T-cell (primary cell): ENCODE data around the gene ATG9B. TPM values are rescaled to one million over a fixed set of nuclear protein-coding genes. Genes with fewer than 3 reads are reported as not detected.
"Not testable (repeated sequence)": the region's sequence is repeated elsewhere in the genome, so short reads cannot be mapped to it uniquely, and the experiment has no call there.

Experiments
- ATAC-seq, 4 experiments: fragments of 200-7000 bp in 3 of 4; fragments of 150-1000 bp in 1 of 4; cut with Tn5 transposase; replicated peaks in 1 of 4; 1 replicate in 3 of 4; 2 replicates in 1 of 4; pipeline ENCODE4 v1.10.0; 2021; ENCODE audit warnings: moderate library complexity in 3 of 4, mild to moderate bottlenecking in 2 of 4, moderate number of reproducible peaks in 1 of 4
- CTCF ChIA-PET, 2 donors: fragments of 300-600 bp; sonication (Branson Sonifier 250); formaldehyde crosslinking; loops; one replicate each; lab custom pipeline; 2022; ENCODE audit warnings: antibody characterized with exemption in 2 of 2; lab: Charles Lee
- POLR2A ChIA-PET, 2 donors: fragments of 300-600 bp; sonication (Branson Sonifier 250); formaldehyde crosslinking; loops; one replicate each; lab custom pipeline; 2022; ENCODE audit warnings: antibody characterized with exemption in 2 of 2; lab: Charles Lee
- DNase-seq, 35 experiments: peaks; one replicate each; pipeline versions ENCODE4 v3.0.0 to v3.0.0-alpha.2; 2013 to 2023
- H3K27ac ChIP-seq: one replicate; pipeline ENCODE4 v1.5.1; 2013; ENCODE audit warnings: low read length
- H3K27me3 ChIP-seq, 2 experiments: replicated peaks in 1 of 2; 1 replicate in 1 of 2; 2 replicates in 1 of 2; pipeline versions ENCODE4 v1.6.1 to v1.7.0; 2013; ENCODE audit warnings: low read length in 1 of 2, mixed read lengths in 1 of 2; ENCODE audit not compliant: control insufficient read depth in 2 of 2, insufficient read depth in 2 of 2; ENCODE audit errors: extremely low read depth in 1 of 2
- H3K36me3 ChIP-seq, 2 donors: 1 replicate in 1 of 2; 2 replicates in 1 of 2; pipeline versions ENCODE4 v1.6.1 to v1.7.0; 2013; ENCODE audit warnings: low read length in 1 of 2; ENCODE audit not compliant: control insufficient read depth in 2 of 2, insufficient read depth in 1 of 2; ENCODE audit errors: extremely low read depth in 1 of 2
- H3K4me1 ChIP-seq, 2 experiments: 1 replicate in 1 of 2; 2 replicates in 1 of 2; pipeline versions ENCODE4 v1.6.1 to v1.7.0; 2013; ENCODE audit warnings: low read length in 2 of 2, mixed read lengths in 1 of 2; ENCODE audit not compliant: insufficient read depth in 2 of 2, control insufficient read depth in 1 of 2; ENCODE audit errors: extremely low read depth in 1 of 2
- H3K4me3 ChIP-seq, 2 donors: 1 replicate in 1 of 2; 2 replicates in 1 of 2; pipeline versions ENCODE4 v1.5.1 to v1.7.0; 2013; ENCODE audit warnings: mild to moderate bottlenecking in 2 of 2, low read length in 1 of 2, moderate library complexity in 1 of 2; ENCODE audit not compliant: control insufficient read depth in 1 of 2; ENCODE audit errors: extremely low read depth in 1 of 2
- H3K9me3 ChIP-seq: 2 replicates; pipeline ENCODE4 v1.7.0; 2013
- H3K27ac Mint-ChIP-seq, 2 donors: one replicate each; pipeline ENCODE4 v1.8.0; 2020 to 2021; ENCODE audit warnings: mild to moderate bottlenecking in 2 of 2, mixed read lengths in 2 of 2
- H3K27me3 Mint-ChIP-seq, 2 donors: one replicate each; pipeline ENCODE4 v1.8.0; 2021 to 2022; ENCODE audit warnings: mixed read lengths in 2 of 2
- H3K36me3 Mint-ChIP-seq: one replicate; pipeline ENCODE4 v1.8.0; 2021; ENCODE audit warnings: mixed read lengths
- H3K4me1 Mint-ChIP-seq, 3 donors: one replicate each; pipeline ENCODE4 v1.8.0; 2020 to 2022; ENCODE audit warnings: mixed read lengths in 3 of 3, mild to moderate bottlenecking in 1 of 3
- H3K4me3 Mint-ChIP-seq, 3 donors: one replicate each; pipeline ENCODE4 v1.8.0; 2020 to 2022; ENCODE audit warnings: mild to moderate bottlenecking in 3 of 3, mixed read lengths in 3 of 3, moderate library complexity in 3 of 3
- H3K9me3 Mint-ChIP-seq, 3 donors: one replicate each; pipeline ENCODE4 v1.8.0; 2020 to 2022; ENCODE audit warnings: mixed read lengths in 3 of 3
- WGBS: methylation state at CpG from one replicate; pipeline ENCODE4 v1.1.5; 2013; ENCODE audit warnings: missing lambda C conversion rate; ENCODE audit not compliant: insufficient coverage; 5-methylcytosine and 5-hydroxymethylcytosine counted together
- total RNA-seq, 35 experiments: library from RNA in 6 of 35; stranded (reverse) in 6 of 35; fragments of 120-200 nt in 1 of 35; gene quantifications; one replicate each; pipeline versions ENCODE4 v1.2.1 to v1.2.4 and lab custom pipeline; 2013 to 2026

Gene ATG9B
- total RNA-seq, 5 donors from 2014 or later (not counting 1 experiment from before 2014, with no cell fraction given): 24.0 to 37.0 (median 31.8) TPM

DNA sequence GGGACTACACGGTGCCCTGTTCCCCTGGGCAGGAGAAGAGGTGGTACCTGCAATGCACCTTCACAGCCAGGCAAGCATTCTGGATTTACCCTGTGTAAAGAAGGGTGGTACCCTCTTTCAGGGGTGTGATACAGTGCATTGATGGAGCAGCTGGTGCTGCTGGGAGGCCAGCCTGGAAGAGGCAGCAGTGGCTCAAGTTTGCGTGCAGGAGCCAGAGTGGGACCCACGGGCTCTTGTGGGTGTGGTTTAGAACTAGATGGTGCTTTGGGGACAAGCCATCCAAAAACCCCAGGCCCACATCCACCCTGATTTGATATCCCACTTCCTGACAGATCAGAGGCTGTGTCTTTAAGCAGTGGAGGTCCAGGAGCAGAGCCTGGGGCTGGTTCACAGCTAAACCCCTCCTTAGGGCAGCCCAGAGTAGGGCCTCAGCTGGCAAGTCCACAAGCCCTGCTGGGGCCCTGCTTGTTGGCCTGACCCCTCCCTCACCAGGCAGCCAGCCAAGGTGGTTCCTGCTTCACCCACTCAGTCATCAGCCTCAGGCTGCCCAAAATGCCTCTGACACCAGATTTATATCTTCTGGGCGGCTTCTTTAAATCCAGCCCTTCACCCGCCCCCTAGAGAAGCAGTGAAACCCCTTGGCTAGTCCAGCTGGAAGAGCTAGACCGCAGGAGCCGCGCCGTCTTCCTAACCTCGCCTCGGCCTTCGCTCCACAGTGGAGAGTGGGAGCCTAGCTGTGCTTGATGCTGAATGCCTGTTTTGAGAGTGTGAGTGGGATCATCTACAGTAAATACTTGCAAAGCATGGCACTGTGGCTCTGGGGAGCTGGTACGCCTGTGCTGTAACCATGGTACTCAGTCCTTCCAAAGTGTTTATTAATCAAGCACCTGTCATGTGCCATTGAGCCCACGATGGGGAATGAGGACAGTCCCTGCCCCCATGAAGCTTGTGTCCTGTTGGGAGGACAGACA is 22.6 kb upstream of the ATG9B start:
- H3K4me1 Mint-ChIP-seq: peaks cover 0 to 4% (median 2%) of the 10 kb centered on the region in 3 donors
- H3K9me3 Mint-ChIP-seq: no peaks in the 10 kb centered on the region
- WGBS: 83% methylated on average over 7 of the region's 14 CpGs
- no peaks in the 10 kb centered on the region for H3K27me3 Mint-ChIP-seq
- H3K27me3 ChIP-seq: peaks cover 0 to 15% of the 10 kb centered on the region in 2 experiments
- H3K4me3 Mint-ChIP-seq: no peak overlapping the region
- H3K27ac Mint-ChIP-seq: no peak overlapping the region
- peaks cover 0 to 14% of the 10 kb centered on the region in 2 experiments for H3K4me1 ChIP-seq
- peaks cover 2 to 15% of the 10 kb centered on the region in 2 donors for H3K36me3 ChIP-seq
- peaks cover 7% of the 10 kb centered on the region for H3K36me3 Mint-ChIP-seq
- ATAC-seq: no peak
- POLR2A ChIA-PET: interaction anchor here in 1 of 2 donors (0.6 kb wide), 1 partner anchor 48 kb away, joined by 3 read pairs; no protein-coding TSS in a partner anchor
- no peak overlapping the region for H3K4me3 ChIP-seq
- no peak for DNase-seq
- no peaks in the 10 kb centered on the region for H3K9me3 ChIP-seq
- CTCF ChIA-PET: no interaction called here
- H3K27ac ChIP-seq: no peak overlapping the region

DNA sequence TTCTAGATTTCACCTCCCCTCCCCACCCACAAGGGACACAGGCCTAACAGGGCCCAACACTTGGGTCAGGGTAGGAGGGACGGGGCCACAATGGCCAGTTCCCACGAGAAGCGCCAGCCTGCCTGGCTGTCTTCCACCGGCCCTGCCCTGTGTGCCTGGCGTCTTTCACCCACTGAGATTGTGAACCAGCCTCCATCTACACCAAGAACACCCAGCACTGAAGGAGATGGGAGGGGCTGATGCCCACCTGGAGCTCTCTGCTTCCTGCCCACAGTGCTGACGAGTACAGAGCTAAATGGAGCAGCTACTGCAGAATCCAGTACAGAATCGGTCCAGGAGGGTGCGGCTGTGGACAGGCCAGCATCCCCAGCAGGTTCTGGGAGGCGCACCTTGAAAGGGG is 21.7 kb upstream of the ATG9B start:
- Histone ChIP-seq H3K4me3 (no peak overlapping the region), H3K27me3 (peaks cover 0 to 10% of the 10 kb centered on the region in 2 experiments), H3K27ac (no peak overlapping the region), H3K36me3 (peaks cover 8 to 19% of the 10 kb centered on the region in 2 donors), H3K4me1 (peaks cover 0 to 4% of the 10 kb centered on the region in 2 experiments), H3K9me3 (no peaks in the 10 kb centered on the region)
- H3K27ac Mint-ChIP-seq: no peak overlapping the region
- H3K4me3 Mint-ChIP-seq: no peak overlapping the region
- CTCF ChIA-PET: no interaction called here
- no peaks in the 10 kb centered on the region for H3K9me3 Mint-ChIP-seq
- no peaks in the 10 kb centered on the region for H3K27me3 Mint-ChIP-seq
- ATAC-seq (no peak), DNase-seq (no peak)
- POLR2A ChIA-PET: no interaction called here
- H3K36me3 Mint-ChIP-seq: peaks cover 13% of the 10 kb centered on the region
- H3K4me1 Mint-ChIP-seq: peaks cover 0 to 2% (median 0%) of the 10 kb centered on the region in 3 donors
- WGBS: 68% methylated on average over 4 of the region's 9 CpGs

DNA sequence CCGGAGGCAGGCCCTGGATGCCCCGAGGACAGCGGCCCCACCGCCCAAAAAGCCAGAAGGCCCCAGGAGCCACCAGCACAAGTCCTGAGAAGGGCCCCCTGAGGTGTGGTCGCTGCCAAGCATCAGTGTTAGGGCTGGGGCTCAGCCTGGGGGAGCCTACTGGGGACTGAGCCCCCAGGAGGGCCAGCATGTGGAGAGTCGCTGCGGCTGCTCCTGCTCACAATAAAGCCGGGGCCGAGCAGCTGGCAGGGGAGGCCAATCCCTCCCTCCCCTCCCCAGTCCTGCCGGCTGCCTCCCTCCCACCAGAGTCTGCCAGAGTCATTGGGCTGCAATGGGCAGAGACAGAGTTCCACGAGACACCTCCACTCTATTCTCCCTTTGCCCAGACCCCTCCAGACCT is 21.0 kb upstream of the ATG9B start:
- H3K27ac ChIP-seq: no peak overlapping the region
- Mint-ChIP-seq H3K4me3 (no peak overlapping the region), H3K4me1 (peaks cover 0 to under 1% (median 0%) of the 10 kb centered on the region in 3 donors), H3K9me3 (no peaks in the 10 kb centered on the region), H3K36me3 (peaks cover 13% of the 10 kb centered on the region), H3K27ac (no peak overlapping the region), H3K27me3 (no peaks in the 10 kb centered on the region)
- no peaks in the 10 kb centered on the region for H3K4me1 ChIP-seq
- ATAC-seq (no peak), DNase-seq (no peak)
- WGBS: 92% methylated on average over 8 of the region's 11 CpGs
- peaks cover 11 to 19% of the 10 kb centered on the region in 2 donors for H3K36me3 ChIP-seq
- peaks cover 0 to 4% of the 10 kb centered on the region in 2 experiments for H3K27me3 ChIP-seq
- CTCF ChIA-PET: no interaction called here
- no peaks in the 10 kb centered on the region for H3K9me3 ChIP-seq
- H3K4me3 ChIP-seq: no peak overlapping the region
- POLR2A ChIA-PET: no interaction called here

DNA sequence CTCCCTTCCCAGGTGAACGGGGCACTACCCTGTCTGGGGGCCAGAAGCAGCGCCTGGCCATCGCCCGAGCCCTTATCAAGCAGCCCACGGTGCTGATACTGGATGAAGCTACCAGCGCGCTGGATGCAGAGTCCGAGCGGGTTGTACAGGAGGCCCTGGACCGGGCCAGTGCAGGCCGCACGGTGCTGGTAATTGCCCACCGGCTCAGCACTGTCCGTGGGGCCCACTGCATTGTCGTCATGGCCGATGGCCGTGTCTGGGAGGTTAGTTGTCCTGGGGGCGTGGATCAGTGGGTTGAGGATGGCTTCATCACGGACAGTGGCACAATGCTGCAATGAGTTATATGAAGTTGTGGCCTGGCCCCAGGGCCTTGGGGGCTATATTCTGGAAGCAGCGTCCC is 19.7 kb upstream of the ATG9B start:
- Histone ChIP-seq H3K9me3 (no peaks in the 10 kb centered on the region), H3K4me3 (no peak overlapping the region), H3K27me3 (no peaks in the 10 kb centered on the region), H3K27ac (no peak overlapping the region), H3K36me3 (peaks cover 11 to 19% of the 10 kb centered on the region in 2 donors), H3K4me1 (peaks cover 0 to 7% of the 10 kb centered on the region in 2 experiments)
- ChIA-PET CTCF (no interaction called here), POLR2A (interaction anchor here in 1 of 2 donors (0.6 kb wide), 1 partner anchor 689 kb away, joined by 8 read pairs; no protein-coding TSS in a partner anchor)
- peaks cover 13% of the 10 kb centered on the region for H3K36me3 Mint-ChIP-seq
- H3K9me3 Mint-ChIP-seq: no peaks in the 10 kb centered on the region
- no peaks in the 10 kb centered on the region for H3K27me3 Mint-ChIP-seq
- no peak overlapping the region for H3K27ac Mint-ChIP-seq
- 97% methylated on average over 18 of the region's 20 CpGs for WGBS
- no peak for ATAC-seq
- H3K4me1 Mint-ChIP-seq: peaks cover 0 to 9% (median 9%) of the 10 kb centered on the region in 3 donors
- H3K4me3 Mint-ChIP-seq: no peak overlapping the region
- DNase-seq: no peak

DNA sequence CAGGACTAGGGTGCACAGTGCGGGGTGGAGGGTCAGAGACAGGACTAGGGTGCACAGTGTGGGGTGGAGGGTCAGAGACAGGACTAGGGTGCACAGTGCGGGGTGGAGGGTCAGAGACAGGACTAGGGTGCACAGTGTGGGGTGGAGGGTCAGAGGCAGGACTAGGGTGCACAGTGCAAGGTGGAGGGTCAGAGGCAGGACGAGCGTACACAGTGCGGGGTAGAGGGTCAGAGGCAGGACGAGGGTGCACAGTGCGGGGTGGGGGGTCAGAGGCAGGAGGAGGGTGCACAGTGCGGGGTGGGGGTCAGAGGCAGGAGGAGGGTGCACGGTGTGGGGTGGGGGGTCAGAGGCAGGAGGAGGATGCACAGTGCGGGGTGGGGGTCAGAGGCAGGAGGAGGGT is 19.2 kb upstream of the ATG9B start:
- H3K27ac Mint-ChIP-seq, H3K27ac ChIP-seq, H3K27me3 Mint-ChIP-seq, CTCF ChIA-PET, H3K9me3 ChIP-seq, ATAC-seq, POLR2A ChIA-PET, DNase-seq, H3K4me3 Mint-ChIP-seq, H3K9me3 Mint-ChIP-seq, H3K27me3 ChIP-seq, H3K4me3 ChIP-seq: not testable (repeated sequence)
- Mint-ChIP-seq H3K36me3 (peaks cover 13% of the 10 kb centered on the region), H3K4me1 (peaks cover 0 to 12% (median 9%) of the 10 kb centered on the region in 3 donors)
- Histone ChIP-seq H3K4me1 (peaks cover 0 to 10% of the 10 kb centered on the region in 2 experiments), H3K36me3 (peaks cover 11 to 19% of the 10 kb centered on the region in 2 donors)
- 96% methylated on average over 5 of the region's 10 CpGs for WGBS

DNA sequence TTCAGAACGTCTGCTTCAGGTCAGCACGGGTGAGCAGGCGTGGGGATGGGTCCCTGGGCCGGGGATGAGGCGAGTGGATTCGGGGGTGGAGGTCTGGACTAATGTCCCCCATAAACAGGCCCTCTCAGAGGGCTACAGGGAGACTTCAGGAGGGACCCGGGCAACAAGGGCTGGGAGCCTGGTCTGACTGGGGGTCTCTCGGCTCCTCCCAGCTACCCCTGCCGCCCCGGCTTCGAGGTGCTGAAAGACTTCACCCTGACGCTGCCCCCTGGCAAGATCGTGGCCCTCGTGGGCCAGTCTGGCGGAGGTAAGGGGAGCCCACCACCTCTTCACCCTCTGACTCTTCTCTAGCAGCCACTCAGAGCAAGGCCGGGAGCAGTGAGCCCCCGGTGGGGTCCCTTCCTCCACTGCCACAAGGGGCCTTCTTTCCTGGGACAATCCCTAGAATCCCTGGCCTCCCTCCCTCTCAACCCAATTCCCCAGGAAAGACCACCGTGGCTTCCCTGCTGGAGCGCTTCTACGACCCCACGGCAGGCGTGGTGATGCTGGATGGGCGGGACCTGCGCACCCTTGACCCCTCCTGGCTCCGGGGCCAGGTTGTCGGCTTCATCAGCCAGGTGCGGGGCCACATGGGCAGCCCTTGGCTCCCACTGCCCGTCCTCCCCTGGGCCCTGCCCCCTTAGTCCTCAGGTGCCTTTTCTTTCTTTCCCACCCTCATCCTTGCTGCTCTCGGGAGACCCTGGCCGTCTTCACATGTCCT is 16.5 kb upstream of the ATG9B start:
- H3K9me3 ChIP-seq: no peaks in the 10 kb centered on the region
- H3K4me1 ChIP-seq: peaks cover 0 to 10% of the 10 kb centered on the region in 2 experiments
- H3K4me3 Mint-ChIP-seq: no peak overlapping the region
- ChIA-PET CTCF (no interaction called here), POLR2A (no interaction called here)
- H3K27me3 Mint-ChIP-seq: no peaks in the 10 kb centered on the region
- peaks cover 21% of the 10 kb centered on the region for H3K36me3 Mint-ChIP-seq
- no peaks in the 10 kb centered on the region for H3K9me3 Mint-ChIP-seq
- WGBS: 95% methylated on average over 27 of the region's 30 CpGs
- H3K36me3 ChIP-seq: peaks cover 17 to 35% of the 10 kb centered on the region in 2 donors
- no peak overlapping the region for H3K27ac ChIP-seq
- ATAC-seq (no peak), DNase-seq (no peak)
- H3K27ac Mint-ChIP-seq: no peak overlapping the region
- no peak overlapping the region for H3K4me3 ChIP-seq
- H3K4me1 Mint-ChIP-seq: peaks cover 0 to 12% (median 9%) of the 10 kb centered on the region in 3 donors
- H3K27me3 ChIP-seq: no peaks in the 10 kb centered on the region
